Ishikawa (cell line): ENCODE data around the gene PUSL1.

Experiments used
- CEBPB ChIP-seq: IDR thresholded peaks from 2 replicates; pipeline ENCODE4 v1.6.1; 2012
- CREB1 ChIP-seq: IDR thresholded peaks from 2 replicates; pipeline ENCODE4 v1.6.1; 2012; ENCODE audit warnings: low read depth
- EGR1 ChIP-seq: IDR thresholded peaks from 2 replicates; pipeline ENCODE4 v1.6.1; 2012
- EP300 ChIP-seq: IDR thresholded peaks from 2 replicates; pipeline ENCODE4 v1.6.1; 2012; ENCODE audit warnings: borderline replicate concordance
- FOXM1 ChIP-seq: IDR thresholded peaks from 2 replicates; pipeline ENCODE4 v1.6.1; 2012; ENCODE audit warnings: low read depth, borderline replicate concordance
- MAX ChIP-seq: IDR thresholded peaks from 2 replicates; pipeline ENCODE4 v1.6.1; 2012
- NFIC ChIP-seq: IDR thresholded peaks from 2 replicates; pipeline ENCODE4 v1.6.1; 2012
- RAD21 ChIP-seq: IDR thresholded peaks from 2 replicates; pipeline ENCODE4 v1.6.1; 2012; ENCODE audit warnings: low read depth
- REST ChIP-seq: IDR thresholded peaks from 2 replicates; pipeline ENCODE4 v1.6.1; 2012; ENCODE audit warnings: low read depth, mild to moderate bottlenecking
- TAF1 ChIP-seq: IDR thresholded peaks from 2 replicates; pipeline ENCODE4 v1.6.1; 2012; ENCODE audit warnings: low read depth, mild to moderate bottlenecking
- TCF12 ChIP-seq: IDR thresholded peaks from 2 replicates; pipeline ENCODE4 v1.6.1; 2012; ENCODE audit warnings: low read depth
- TEAD4 ChIP-seq: IDR thresholded peaks from 2 replicates; pipeline ENCODE4 v1.6.1; 2012
- USF1 ChIP-seq: IDR thresholded peaks from 2 replicates; pipeline ENCODE4 v1.6.1; 2012
- YY1 ChIP-seq: IDR thresholded peaks from 2 replicates; pipeline ENCODE4 v1.6.1; 2012; ENCODE audit warnings: low read depth
- ZBTB7A ChIP-seq: IDR thresholded peaks from 2 replicates; pipeline ENCODE4 v1.6.1; 2012; ENCODE audit warnings: low read depth

The PUSL1 gene

GRCh38 chr1:1274931-1275431 is 33.4 kb upstream of the PUSL1 start:
- TF ChIP-seq TCF12 (no peak), RAD21 (no peak), CEBPB (no peak), TAF1 (no peak), USF1 (no peak), MAX (no peak), TEAD4 (no peak), NFIC (no peak), CREB1 (no peak)

- TF ChIP-seq CREB1 (no peak), TAF1 (no peak), USF1 (no peak), MAX (no peak), REST (no peak)
These were observed 32.6 kb upstream of the PUSL1 start for GRCh38 chr1:1275836-1276235.

GRCh38 chr1:1278620-1279019 is 29.8 kb upstream of the PUSL1 start:
- TF ChIP-seq REST, result no peak
- TF ChIP-seq CEBPB, result no peak
- no peak for TF ChIP-seq USF1
- TF ChIP-seq EGR1, result no peak
- no peak for TF ChIP-seq MAX
- TF ChIP-seq CREB1, result no peak
- TF ChIP-seq RAD21, result no peak
- TF ChIP-seq TAF1, result no peak
- TF ChIP-seq EP300, result no peak
- TF ChIP-seq FOXM1, result no peak
- TF ChIP-seq ZBTB7A, result no peak
- no peak for TF ChIP-seq TCF12
- no peak for TF ChIP-seq YY1
- TF ChIP-seq NFIC, result no peak
- no peak for TF ChIP-seq TEAD4

GRCh38 chr1:1279028-1279427 is 29.4 kb upstream of the PUSL1 start:
- TF ChIP-seq NFIC (no peak), CEBPB (no peak), ZBTB7A (no peak), EP300 (no peak), TEAD4 (no peak), CREB1 (no peak), YY1 (no peak), TAF1 (no peak), EGR1 (no peak), USF1 (no peak), REST (no peak), RAD21 (no peak), MAX (no peak), TCF12 (no peak), FOXM1 (no peak)
